K562 (cell line): ENCODE data around the gene SKIC8. TPM values are rescaled to one million over a fixed set of nuclear protein-coding genes. Genes with fewer than 3 reads are reported as not detected.

Experiments
- ATAC-seq: fragments of 200-7000 bp; cut with Tn5 transposase; 3 replicates; pipeline ENCODE4 v1.9.1; 2020; ENCODE audit warnings: moderate library complexity
- BruUV-seq: library from RNA; stranded (reverse); fragments of 400-500 nt; replicated peaks from 2 replicates; lab custom pipeline; 2021; lab: Mats Ljungman, UMichigan
- CTCF ChIA-PET: fragments of 300-600 bp; formaldehyde crosslinking; extraction: SDS; loops from one replicate; lab custom pipeline; 2021; ENCODE audit warnings: low intra/inter-chr PET ratio; lab: Yijun Ruan, JAX
- POLR2A ChIA-PET: fragments of 300-600, 350-650 bp; sonication (Branson Sonifier 250); formaldehyde crosslinking; extraction: SDS; loops from one replicate; lab custom pipeline; 2021; ENCODE audit warnings: antibody characterized with exemption, inconsistent platforms; lab: Yijun Ruan, JAX
- DNase-seq, 4 experiments: peaks; one replicate each; pipeline versions ENCODE4 v3.0.0 to v3.0.0-alpha.2; 2011 to 2018; ENCODE audit warnings: low spot score in 3 of 4, mixed read lengths in 3 of 4; ENCODE audit errors: extremely low read depth in 1 of 4
- FAIRE-seq: peaks from 2 replicates; lab custom pipeline; 2011; peaks lifted over from hg19 to GRCh38; lab: Jason Lieb, UNC
- H2AFZ ChIP-seq: 2 replicates; pipeline ENCODE4 v1.6.0; 2011; ENCODE audit warnings: low read depth, low read length, control low read depth, inconsistent platforms
- H3K27ac ChIP-seq: fragments of 200-600 bp; 3 replicates; pipeline ENCODE4 v1.8.0; 2011; ENCODE audit warnings: low read depth, mild to moderate bottlenecking, control low read depth, inconsistent platforms, low read length, moderate library complexity, mixed read lengths; ENCODE audit errors: extremely low read depth
- H3K27me3 ChIP-seq, 2 experiments: fragments of 300-600 bp in 1 of 2; 2 replicates in 1 of 2; 3 replicates in 1 of 2; pipeline versions ENCODE4 v1.6.0 to v1.8.0; 2011; ENCODE audit warnings: inconsistent platforms in 2 of 2, low read length in 2 of 2, mild to moderate bottlenecking in 1 of 2, mixed read lengths in 1 of 2, moderate library complexity in 1 of 2; ENCODE audit not compliant: control insufficient read depth in 2 of 2, insufficient read depth in 2 of 2
- H3K36me3 ChIP-seq: fragments of 300-600 bp; 3 replicates; pipeline ENCODE4 v1.8.0; 2011; ENCODE audit warnings: mild to moderate bottlenecking, low read length, inconsistent platforms; ENCODE audit not compliant: control insufficient read depth, insufficient read depth
- H3K4me1 ChIP-seq, 2 experiments: fragments of 200-600 bp in 1 of 2; replicated peaks in 1 of 2; 2 replicates in 1 of 2; 3 replicates in 1 of 2; pipeline versions ENCODE4 v1.5.1 to v1.8.0; 2011; ENCODE audit warnings: inconsistent platforms in 2 of 2, low read length in 2 of 2, mild to moderate bottlenecking in 1 of 2, mixed read lengths in 1 of 2, moderate library complexity in 1 of 2; ENCODE audit not compliant: control insufficient read depth in 2 of 2, insufficient read depth in 2 of 2
- H3K4me2 ChIP-seq: 2 replicates; pipeline ENCODE4 v1.6.1; 2011; ENCODE audit warnings: low read length, control low read depth, inconsistent platforms, mixed read lengths; ENCODE audit not compliant: insufficient read depth
- H3K4me3 ChIP-seq: fragments of 200-600 bp; sonication (generic), shearing (Covaris generic); 2 replicates; pipeline ENCODE4 v1.5.1; 2016; ENCODE audit warnings: control low read depth, inconsistent platforms
- H3K79me2 ChIP-seq: fragments of 200-600 bp; 3 replicates; pipeline ENCODE4 v1.8.0; 2011; ENCODE audit warnings: low read length, inconsistent platforms; ENCODE audit not compliant: control insufficient read depth, insufficient read depth
- H3K9ac ChIP-seq, 2 experiments: 2 replicates each; pipeline versions ENCODE4 v1.6.0 to v1.6.1; 2011; ENCODE audit warnings: low read depth in 2 of 2, low read length in 2 of 2, control low read depth in 1 of 2, inconsistent platforms in 1 of 2, mild to moderate bottlenecking in 1 of 2, mixed read lengths in 1 of 2; ENCODE audit not compliant: insufficient read depth in 1 of 2
- H3K9me1 ChIP-seq: one replicate; pipeline ENCODE4 v1.6.0; 2011; ENCODE audit warnings: inconsistent platforms, mild to moderate bottlenecking, low read length, moderate library complexity; ENCODE audit not compliant: control insufficient read depth, insufficient read depth
- H3K9me3 ChIP-seq: replicated peaks from 2 replicates; pipeline ENCODE4 v1.5.1; 2011; ENCODE audit warnings: low read depth, low read length, inconsistent platforms; ENCODE audit not compliant: control insufficient read depth, insufficient read depth
- H4K20me1 ChIP-seq: replicated peaks from 2 replicates; pipeline ENCODE4 v1.6.1; 2011; ENCODE audit warnings: low read length, inconsistent platforms, mixed read lengths; ENCODE audit not compliant: control insufficient read depth, insufficient read depth
- FOS ChIP-seq: IDR thresholded peaks from 3 replicates; pipeline ENCODE4 v1.6.1; 2011; ENCODE audit not compliant: insufficient read length; ENCODE audit errors: extremely low read depth
- PHF21A ChIP-seq: fragments of 450-650 bp; IDR thresholded peaks from 2 replicates; pipeline ENCODE4 v1.6.1; 2017; ENCODE audit warnings: low read depth, borderline replicate concordance
- RFX1 ChIP-seq: fragments of 450-650 bp; IDR thresholded peaks from 2 replicates; pipeline ENCODE4 v1.6.1; 2016; ENCODE audit warnings: mild to moderate bottlenecking, moderate library complexity
- SRF ChIP-seq, 2 experiments: fragments of 250-450, 450-650 bp in 1 of 2; sonication (Bioruptor Pico) in 1 of 2; sonication (generic) in 1 of 2; formaldehyde crosslinking; IDR thresholded peaks; 2 replicates each; pipeline versions ENCODE4 v1.5.0 to v1.5.1; 2020 to 2022; ENCODE audit warnings: mild to moderate bottlenecking in 1 of 2, missing genetic modification reagents in 1 of 2
- TAF9B ChIP-seq: fragments of 450-650 bp; IDR thresholded peaks from 2 replicates; pipeline ENCODE4 v1.6.1; 2018; ENCODE audit warnings: mild to moderate bottlenecking; ENCODE audit not compliant: partially characterized antibody
- ZNF146 ChIP-seq: IDR thresholded peaks from one replicate; pipeline ENCODE4 v1.6.1; 2018; ENCODE audit warnings: missing compliant biosample characterization; ENCODE audit not compliant: unreplicated experiment
- WGBS: fragments of 100-300 bp; shearing (Covaris generic); methylation state at CpG from one replicate; pipeline ENCODE4 v1.1.6; 2016; ENCODE audit warnings: low coverage, mixed read lengths; ENCODE audit not compliant: insufficient coverage; ENCODE audit errors: missing lambda C conversion rate; 5-methylcytosine and 5-hydroxymethylcytosine counted together
- in situ Hi-C: fragments of 300-500 bp; cut with MboI; formaldehyde crosslinking; loops from 4 replicates; pipeline ENCODE4 v1.15.0; 2018; ENCODE audit warnings: inconsistent platforms, mixed read lengths
- intact Hi-C: fragments of 100-400 bp; cut with micrococcal nuclease; formaldehyde crosslinking; loops from 2 replicates; pipeline ENCODE4 v1.14.2; 2022
- polyA plus RNA-seq, 8 experiments: library from polyadenylated mRNA; depleted of rRNA in 4 of 8; stranded (reverse) in 5 of 8; unstranded in 3 of 8; fragments of >200 nt; fragmentation: Nextera tagmentation in 2 of 8; fragmentation: Illumina TruSeq in 1 of 8; extraction: Ambion mirVana in 2 of 8; extraction: Trizol in 1 of 8; gene quantifications; 2 replicates each; pipeline versions ENCODE4 v1.2.1 to v1.2.3, GENCODE V29; 2011 to 2014; ENCODE audit warnings: inconsistent platforms in 1 of 8, missing spikeins in 1 of 8
- total RNA-seq, 7 experiments: library from RNA; depleted of rRNA in 6 of 7; stranded (reverse); fragments of >200 nt in 6 of 7; fragmentation: Illumina TruSeq in 2 of 7; extraction: Trizol in 2 of 7; gene quantifications; 2 replicates each; pipeline versions ENCODE4 v1.2.1 to v1.2.3, GENCODE V29; 2011 to 2021; ENCODE audit warnings: low replicate concordance in 1 of 7
- TF ChIP-seq, protein P1 (sequence below): fragments of 250-450 bp; sonication (Bioruptor Pico); IDR thresholded peaks from 2 replicates; pipeline ENCODE4 v1.5.0; 2021; ENCODE audit warnings: mild to moderate bottlenecking, borderline replicate concordance
- TF ChIP-seq, protein P2 (sequence below), 2 experiments: fragments of 200-800 bp in 1 of 2; sonication (Bioruptor generic) in 1 of 2; sonication (generic) in 1 of 2; formaldehyde crosslinking in 1 of 2; IDR thresholded peaks in 1 of 2; conservative IDR thresholded peaks in 1 of 2; 2 replicates each; pipeline versions ENCODE4 v1.5.0 to v1.6.1; 2016 to 2020; ENCODE audit warnings: missing compliant biosample characterization in 1 of 2, missing genetic modification characterization in 1 of 2, missing genetic modification reagents in 1 of 2
- TF ChIP-seq, protein P3 (sequence below), 3 experiments: fragments of 200-800 bp in 1 of 3; fragments of 250-450 bp in 1 of 3; fragments of 450-650 bp in 1 of 3; sonication (Bioruptor Pico) in 1 of 3; sonication (Bioruptor generic) in 1 of 3; formaldehyde crosslinking in 1 of 3; IDR thresholded peaks; 2 replicates each; pipeline versions ENCODE4 v1.6.1 to v1.8.0; 2016 to 2022; ENCODE audit warnings: mild to moderate bottlenecking in 2 of 3, missing genetic modification characterization in 2 of 3, missing compliant biosample characterization in 1 of 3, moderate library complexity in 1 of 3
- TF ChIP-seq, protein P4 (sequence below): sonication (generic); formaldehyde crosslinking; IDR thresholded peaks from 2 replicates; pipeline ENCODE4 v1.4.0; 2020; ENCODE audit warnings: mild to moderate bottlenecking, missing genetic modification reagents

Gene SKIC8
- total and polyA plus RNA-seq, 9 of the 15 experiments (the other 6 are each of a cell fraction or from before 2014, with no cell fraction given) = 79.5 to 389 (median 146) TPM

DNA sequence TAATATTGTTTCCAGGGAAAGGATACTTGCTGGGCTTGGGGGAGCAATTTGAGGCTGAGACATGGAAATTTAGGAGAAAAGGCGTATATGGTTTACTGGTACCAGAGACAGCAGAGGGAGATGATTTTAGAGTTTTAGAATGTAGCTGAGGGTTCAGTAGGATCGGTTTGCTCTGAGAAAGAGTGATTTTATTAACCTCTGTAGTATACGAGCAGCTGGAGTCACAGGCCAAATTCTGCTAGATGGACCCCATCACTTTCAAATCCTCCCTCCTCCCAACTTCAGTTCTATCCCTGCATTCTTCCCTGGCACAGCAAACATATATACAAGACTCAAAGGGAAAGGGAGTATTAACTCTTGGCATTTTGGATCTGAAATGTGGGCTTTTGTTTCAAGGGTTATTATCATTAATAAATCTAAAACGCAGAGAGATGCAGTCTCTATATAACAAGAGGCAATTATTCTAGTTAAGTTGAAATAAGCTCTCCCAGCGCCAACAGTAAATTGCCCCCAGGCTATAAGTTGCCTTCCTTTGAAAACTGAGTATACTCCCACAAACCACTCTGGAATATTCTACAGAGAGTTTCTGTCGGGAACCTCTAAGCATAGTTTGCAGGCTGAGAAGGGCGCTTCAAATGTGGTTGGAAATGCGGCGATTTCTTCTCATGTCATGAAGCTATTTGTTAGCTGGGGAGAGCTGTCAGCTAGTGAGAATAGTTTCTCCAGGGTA, 46.2 kb upstream of the SKIC8 start:
- POLR2A ChIA-PET = interaction anchor here (0.5 kb wide), 1 partner anchor 152 kb away, joined by 3 read pairs; no protein-coding TSS in a partner anchor
- 1% methylated on average over 9 of the region's 9 CpGs for WGBS
- no peak for FAIRE-seq
- TF ChIP-seq, protein P1, sequence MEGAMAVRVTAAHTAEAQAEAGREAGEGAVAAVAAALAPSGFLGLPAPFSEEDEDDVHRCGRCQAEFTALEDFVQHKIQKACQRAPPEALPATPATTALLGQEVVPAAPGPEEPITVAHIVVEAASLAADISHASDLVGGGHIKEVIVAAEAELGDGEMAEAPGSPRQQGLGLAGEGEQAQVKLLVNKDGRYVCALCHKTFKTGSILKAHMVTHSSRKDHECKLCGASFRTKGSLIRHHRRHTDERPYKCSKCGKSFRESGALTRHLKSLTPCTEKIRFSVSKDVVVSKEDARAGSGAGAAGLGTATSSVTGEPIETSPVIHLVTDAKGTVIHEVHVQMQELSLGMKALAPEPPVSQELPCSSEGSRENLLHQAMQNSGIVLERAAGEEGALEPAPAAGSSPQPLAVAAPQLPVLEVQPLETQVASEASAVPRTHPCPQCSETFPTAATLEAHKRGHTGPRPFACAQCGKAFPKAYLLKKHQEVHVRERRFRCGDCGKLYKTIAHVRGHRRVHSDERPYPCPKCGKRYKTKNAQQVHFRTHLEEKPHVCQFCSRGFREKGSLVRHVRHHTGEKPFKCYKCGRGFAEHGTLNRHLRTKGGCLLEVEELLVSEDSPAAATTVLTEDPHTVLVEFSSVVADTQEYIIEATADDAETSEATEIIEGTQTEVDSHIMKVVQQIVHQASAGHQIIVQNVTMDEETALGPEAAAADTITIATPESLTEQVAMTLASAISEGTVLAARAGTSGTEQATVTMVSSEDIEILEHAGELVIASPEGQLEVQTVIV = no peak
- TF ChIP-seq FOS (no peak), RFX1 (no peak), TAF9B (no peak), SRF (CRISPR knock-in tag; IDR thresholded peaks at IDR 0.05) (no peak), PHF21A (no peak), ZNF146 (CRISPR knock-in tag) (no peak)
- TF ChIP-seq, protein P2, sequence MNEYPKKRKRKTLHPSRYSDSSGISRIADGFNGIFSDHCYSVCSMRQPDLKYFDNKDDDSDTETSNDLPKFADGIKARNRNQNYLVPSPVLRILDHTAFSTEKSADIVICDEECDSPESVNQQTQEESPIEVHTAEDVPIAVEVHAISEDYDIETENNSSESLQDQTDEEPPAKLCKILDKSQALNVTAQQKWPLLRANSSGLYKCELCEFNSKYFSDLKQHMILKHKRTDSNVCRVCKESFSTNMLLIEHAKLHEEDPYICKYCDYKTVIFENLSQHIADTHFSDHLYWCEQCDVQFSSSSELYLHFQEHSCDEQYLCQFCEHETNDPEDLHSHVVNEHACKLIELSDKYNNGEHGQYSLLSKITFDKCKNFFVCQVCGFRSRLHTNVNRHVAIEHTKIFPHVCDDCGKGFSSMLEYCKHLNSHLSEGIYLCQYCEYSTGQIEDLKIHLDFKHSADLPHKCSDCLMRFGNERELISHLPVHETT (CRISPR knock-in tag; conservative IDR thresholded peaks at IDR 0.05 in 1 of 2, IDR thresholded peaks at IDR 0.05 in 1 of 2) = no peak
- TF ChIP-seq, protein P3, sequence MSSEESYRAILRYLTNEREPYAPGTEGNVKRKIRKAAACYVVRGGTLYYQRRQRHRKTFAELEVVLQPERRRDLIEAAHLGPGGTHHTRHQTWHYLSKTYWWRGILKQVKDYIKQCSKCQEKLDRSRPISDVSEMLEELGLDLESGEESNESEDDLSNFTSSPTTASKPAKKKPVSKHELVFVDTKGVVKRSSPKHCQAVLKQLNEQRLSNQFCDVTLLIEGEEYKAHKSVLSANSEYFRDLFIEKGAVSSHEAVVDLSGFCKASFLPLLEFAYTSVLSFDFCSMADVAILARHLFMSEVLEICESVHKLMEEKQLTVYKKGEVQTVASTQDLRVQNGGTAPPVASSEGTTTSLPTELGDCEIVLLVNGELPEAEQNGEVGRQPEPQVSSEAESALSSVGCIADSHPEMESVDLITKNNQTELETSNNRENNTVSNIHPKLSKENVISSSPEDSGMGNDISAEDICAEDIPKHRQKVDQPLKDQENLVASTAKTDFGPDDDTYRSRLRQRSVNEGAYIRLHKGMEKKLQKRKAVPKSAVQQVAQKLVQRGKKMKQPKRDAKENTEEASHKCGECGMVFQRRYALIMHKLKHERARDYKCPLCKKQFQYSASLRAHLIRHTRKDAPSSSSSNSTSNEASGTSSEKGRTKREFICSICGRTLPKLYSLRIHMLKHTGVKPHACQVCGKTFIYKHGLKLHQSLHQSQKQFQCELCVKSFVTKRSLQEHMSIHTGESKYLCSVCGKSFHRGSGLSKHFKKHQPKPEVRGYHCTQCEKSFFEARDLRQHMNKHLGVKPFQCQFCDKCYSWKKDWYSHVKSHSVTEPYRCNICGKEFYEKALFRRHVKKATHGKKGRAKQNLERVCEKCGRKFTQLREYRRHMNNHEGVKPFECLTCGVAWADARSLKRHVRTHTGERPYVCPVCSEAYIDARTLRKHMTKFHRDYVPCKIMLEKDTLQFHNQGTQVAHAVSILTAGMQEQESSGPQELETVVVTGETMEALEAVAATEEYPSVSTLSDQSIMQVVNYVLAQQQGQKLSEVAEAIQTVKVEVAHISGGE (CRISPR knock-in tag; IDR thresholded peaks at IDR 0.05) = no peak
- TF ChIP-seq, protein P4, sequence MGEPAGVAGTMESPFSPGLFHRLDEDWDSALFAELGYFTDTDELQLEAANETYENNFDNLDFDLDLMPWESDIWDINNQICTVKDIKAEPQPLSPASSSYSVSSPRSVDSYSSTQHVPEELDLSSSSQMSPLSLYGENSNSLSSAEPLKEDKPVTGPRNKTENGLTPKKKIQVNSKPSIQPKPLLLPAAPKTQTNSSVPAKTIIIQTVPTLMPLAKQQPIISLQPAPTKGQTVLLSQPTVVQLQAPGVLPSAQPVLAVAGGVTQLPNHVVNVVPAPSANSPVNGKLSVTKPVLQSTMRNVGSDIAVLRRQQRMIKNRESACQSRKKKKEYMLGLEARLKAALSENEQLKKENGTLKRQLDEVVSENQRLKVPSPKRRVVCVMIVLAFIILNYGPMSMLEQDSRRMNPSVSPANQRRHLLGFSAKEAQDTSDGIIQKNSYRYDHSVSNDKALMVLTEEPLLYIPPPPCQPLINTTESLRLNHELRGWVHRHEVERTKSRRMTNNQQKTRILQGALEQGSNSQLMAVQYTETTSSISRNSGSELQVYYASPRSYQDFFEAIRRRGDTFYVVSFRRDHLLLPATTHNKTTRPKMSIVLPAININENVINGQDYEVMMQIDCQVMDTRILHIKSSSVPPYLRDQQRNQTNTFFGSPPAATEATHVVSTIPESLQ (CRISPR knock-in tag) = no peak

More for the DNA sequence above, 46.2 kb upstream of the SKIC8 start:
- Histone ChIP-seq H3K9ac (no peak overlapping the region), H3K9me1 (no peaks in the 10 kb centered on the region), H3K36me3 (no peaks in the 10 kb centered on the region), H2AFZ (no peak overlapping the region), H3K4me2 (no peak overlapping the region), H3K79me2 (no peaks in the 10 kb centered on the region), H3K27ac (no peak overlapping the region), H3K4me1 (peaks cover 0 to 9% of the 10 kb centered on the region in 2 experiments; a peak in 2 of 5 replicates), H4K20me1 (no peaks in the 10 kb centered on the region), H3K4me3 (no peak overlapping the region), H3K27me3 (peaks cover 55 to 62% of the 10 kb centered on the region in 2 experiments), H3K9me3 (no peaks in the 10 kb centered on the region)
- in situ Hi-C loops (no loop called here), intact Hi-C loops (no loop called here)
- CTCF ChIA-PET = no interaction called here
- BruUV-seq = no TSS peak
- DNase-seq (no peak), ATAC-seq (no peak)
